Bronchial epithelial cell (primary cell): ENCODE results near the gene TMEM43. TPM values are rescaled to one million over a fixed set of nuclear protein-coding genes. Genes with fewer than 3 reads are reported as not detected.
"Not testable (repeated sequence)": the region's sequence is repeated elsewhere in the genome, so short reads cannot be mapped to it uniquely, and the experiment has no call there.

Source experiments
- DNase-seq: peaks from one replicate; pipeline ENCODE4 v3.0.0-alpha.2; 2010; ENCODE audit warnings: low read depth
- FAIRE-seq: peaks from 2 replicates; lab custom pipeline; 2011; peaks lifted over from hg19 to GRCh38; lab: Jason Lieb, UNC
- H3K27me3 ChIP-seq: 2 replicates; pipeline ENCODE4 v1.5.1; 2011; ENCODE audit warnings: low read length; ENCODE audit not compliant: control insufficient read depth, insufficient read depth
- H3K36me3 ChIP-seq: 2 replicates; pipeline ENCODE4 v1.5.1; 2011; ENCODE audit warnings: low read length; ENCODE audit not compliant: control insufficient read depth, insufficient read depth
- H3K4me3 ChIP-seq: 2 replicates; pipeline ENCODE4 v1.5.1; 2011; ENCODE audit warnings: mild to moderate bottlenecking, low read depth, low read length, control low read depth
- CTCF ChIP-seq: IDR thresholded peaks from 2 replicates; pipeline ENCODE4 v1.5.1; 2011; ENCODE audit warnings: mild to moderate bottlenecking, moderate library complexity, low read length, control low read depth, inconsistent platforms; ENCODE audit not compliant: insufficient read depth, severe bottlenecking
- total RNA-seq: library from RNA; depleted of rRNA; stranded (reverse); fragments of >200 nt; gene quantifications from 2 replicates; pipeline ENCODE4 v1.2.1, GENCODE V29; 2014

The TMEM43 gene
- total RNA-seq, 1 donor from 2014 or later, result 88.5 TPM

- peaks cover 17% of the 10 kb centered on the region for H3K36me3 ChIP-seq
- DNase-seq (no peak), FAIRE-seq (no peak)
- no peak overlapping the region for H3K4me3 ChIP-seq
- TF ChIP-seq CTCF, result no peak
- H3K27me3 ChIP-seq, result no peaks in the 10 kb centered on the region
These were observed 7.1 kb upstream of the TMEM43 start for GRCh38 chr3:14117468-14118399.

- no peak overlapping the region for H3K4me3 ChIP-seq
- FAIRE-seq (no peak), DNase-seq (peak; percentile 71)
- TF ChIP-seq CTCF, result no peak
- H3K36me3 ChIP-seq, result peaks cover 13% of the 10 kb centered on the region
- no peaks in the 10 kb centered on the region for H3K27me3 ChIP-seq
These were observed 6.2 kb upstream of the TMEM43 start for GRCh38 chr3:14118400-14119381.

- no peak for FAIRE-seq
- Histone ChIP-seq H3K36me3 (peaks cover 9% of the 10 kb centered on the region), H3K27me3 (no peaks in the 10 kb centered on the region), H3K4me3 (no peak overlapping the region)
- no peak for TF ChIP-seq CTCF
- no peak for DNase-seq
These were observed 5.2 kb upstream of the TMEM43 start for GRCh38 chr3:14119651-14120050.

- no peak for FAIRE-seq
- DNase-seq, result no peak
- Histone ChIP-seq H3K36me3 (peaks cover 7% of the 10 kb centered on the region), H3K27me3 (no peaks in the 10 kb centered on the region), H3K4me3 (no peak overlapping the region)
- no peak for TF ChIP-seq CTCF
These were observed 4.5 kb upstream of the TMEM43 start for GRCh38 chr3:14120111-14120920.

- H3K27me3 ChIP-seq, H3K4me3 ChIP-seq, FAIRE-seq, DNase-seq, H3K36me3 ChIP-seq: not testable (repeated sequence)
These were observed 3.9 kb upstream of the TMEM43 start for GRCh38 chr3:14120921-14121448.
